GM21619 (cell line): ENCODE measurements around the gene CDK11A.

ENCODE experiments used
- ATAC-seq: cut with Tn5 transposase; IDR thresholded peaks from one replicate; pipeline ENCODE4 v1.9.1; 2021; ENCODE audit not compliant: unreplicated experiment

The CDK11A gene

DNA sequence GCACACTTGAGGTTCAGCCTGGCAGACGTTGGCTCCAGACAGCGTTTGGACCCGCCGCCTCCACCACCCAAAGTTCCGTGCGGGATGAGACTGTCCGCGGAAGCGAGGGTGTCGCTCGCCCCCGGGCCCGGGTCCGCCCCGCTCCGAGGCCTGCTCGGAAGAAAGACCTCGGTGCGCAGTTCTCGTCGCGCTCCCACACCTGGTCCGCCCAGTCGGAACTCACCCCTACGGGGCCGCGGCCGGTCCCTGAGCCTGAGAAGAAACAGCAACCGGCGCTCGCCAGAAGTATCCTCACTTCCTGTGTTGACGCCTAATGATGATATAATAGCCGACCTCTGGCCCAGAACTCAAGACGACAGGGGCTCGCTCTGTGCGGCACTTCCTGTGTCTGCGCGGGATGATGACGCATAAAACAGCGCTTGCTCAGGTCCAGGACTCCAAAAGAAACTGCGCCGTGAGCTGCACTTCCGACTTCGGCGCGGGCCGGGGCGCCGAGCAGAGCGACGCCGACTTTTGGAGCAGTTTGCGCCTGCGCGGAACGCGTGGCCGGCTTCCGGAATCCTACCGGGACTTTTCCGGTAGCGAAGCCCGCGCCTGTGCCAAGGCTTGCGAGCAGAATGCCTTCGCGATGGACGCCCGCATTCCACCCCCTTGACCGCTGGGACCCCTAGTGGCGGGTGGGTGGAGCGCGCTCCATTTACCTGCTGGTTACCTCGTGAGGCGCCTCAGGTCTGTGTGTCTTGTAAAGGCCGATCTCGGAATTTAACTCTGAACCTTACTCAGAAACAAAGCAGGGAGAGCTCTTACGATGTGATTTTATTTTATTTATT lies at the start of gene CDK11A:
TSS of gene CDK11A (minus strand) at position 323 of the 830 bp plus-strand sequence. CDS start 1,539 bp downstream, outside the sequence.
- peak; percentile 94 for ATAC-seq

DNA sequence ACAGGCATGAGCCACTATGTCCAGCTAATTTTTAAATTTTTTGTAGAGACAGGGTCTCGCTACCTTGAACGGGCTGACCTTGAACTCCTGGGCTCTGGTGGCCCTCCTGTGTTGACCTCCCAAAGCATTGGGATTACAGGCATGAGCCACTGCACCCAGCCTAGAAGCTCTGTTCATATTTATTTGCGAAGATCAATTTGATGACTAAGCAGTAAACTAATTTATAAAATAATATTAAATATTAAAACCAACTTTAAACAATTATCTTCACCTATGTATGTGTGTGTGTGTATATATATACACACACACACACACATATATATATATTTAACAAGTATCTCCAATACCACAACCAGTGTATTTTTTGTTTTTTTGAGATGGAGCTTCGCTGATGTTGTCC lies 49.7 kb upstream of the CDK11A start:
- ATAC-seq: no peak

DNA sequence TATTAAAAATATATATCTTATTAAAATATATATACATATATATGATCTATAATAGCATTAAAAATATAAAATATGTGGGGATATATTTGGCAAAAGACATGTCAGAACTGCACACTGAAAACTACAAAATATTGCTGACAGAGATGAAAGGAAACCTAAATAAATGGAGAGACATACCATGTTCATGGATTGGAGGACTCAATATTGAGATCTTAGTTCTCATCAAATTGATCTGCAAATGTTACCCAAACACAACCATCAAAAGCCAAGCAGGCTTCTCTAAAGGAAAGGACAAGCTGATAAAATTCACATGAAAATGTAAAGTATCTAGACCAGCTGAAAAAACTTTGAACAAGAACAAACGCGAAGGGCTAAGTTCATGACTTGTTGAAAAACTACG lies 46.9 kb upstream of the CDK11A start:
- ATAC-seq: no peak

DNA sequence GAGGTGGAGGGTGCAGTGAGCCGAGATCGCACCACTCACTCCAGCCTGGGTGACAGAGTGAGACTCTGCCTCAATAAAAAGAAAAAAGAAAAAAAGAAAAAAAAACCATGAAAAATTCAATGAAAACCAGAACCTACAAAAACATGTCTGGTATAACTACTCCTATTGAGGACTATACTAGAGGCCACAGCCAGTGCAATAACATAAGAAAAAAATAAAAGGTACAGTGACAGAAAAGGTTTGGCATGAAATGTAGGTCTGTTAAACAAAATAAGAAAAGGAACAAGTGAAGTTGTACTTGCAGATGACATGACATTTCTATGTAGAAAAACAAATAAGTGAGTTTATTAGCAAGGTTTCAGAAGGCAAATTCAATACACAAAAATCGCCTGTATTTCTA lies 45.9 kb upstream of the CDK11A start:
- ATAC-seq: no peak

DNA sequence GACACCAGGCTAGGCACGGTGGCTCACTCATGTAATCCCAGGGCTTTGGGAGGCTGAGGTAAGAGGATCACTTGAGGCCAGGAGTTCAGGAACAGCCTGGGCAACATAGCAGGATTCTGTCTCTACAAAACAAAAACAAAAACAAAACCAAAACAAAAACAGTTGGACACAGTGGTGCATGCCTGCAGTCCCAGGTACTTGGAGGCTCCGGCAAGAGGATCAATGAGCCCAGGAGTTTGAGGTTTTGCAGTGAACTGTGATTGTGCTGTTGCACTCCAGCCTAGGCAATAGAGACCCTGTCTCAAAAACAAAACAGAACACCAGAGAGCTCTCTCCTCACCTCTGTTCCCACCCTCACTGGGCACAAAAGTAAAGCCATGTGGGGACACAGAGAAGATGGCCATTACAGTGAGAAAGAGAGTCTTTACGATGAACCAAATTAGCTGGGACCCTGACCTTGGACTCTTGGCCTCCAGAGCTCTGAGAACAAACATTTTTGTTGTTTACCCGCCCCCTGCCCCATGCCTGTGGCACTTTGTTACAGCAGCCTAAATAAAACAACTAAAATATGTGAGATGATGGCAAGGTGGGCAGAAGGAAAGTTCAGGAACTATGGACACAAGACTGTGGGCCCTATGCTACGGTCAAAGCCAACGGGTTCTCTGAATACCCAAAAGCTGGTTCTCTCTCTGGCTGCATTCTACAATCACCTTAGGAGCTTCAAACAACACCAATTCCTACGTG lies 44.3 kb upstream of the CDK11A start:
- ATAC-seq: no peak

DNA sequence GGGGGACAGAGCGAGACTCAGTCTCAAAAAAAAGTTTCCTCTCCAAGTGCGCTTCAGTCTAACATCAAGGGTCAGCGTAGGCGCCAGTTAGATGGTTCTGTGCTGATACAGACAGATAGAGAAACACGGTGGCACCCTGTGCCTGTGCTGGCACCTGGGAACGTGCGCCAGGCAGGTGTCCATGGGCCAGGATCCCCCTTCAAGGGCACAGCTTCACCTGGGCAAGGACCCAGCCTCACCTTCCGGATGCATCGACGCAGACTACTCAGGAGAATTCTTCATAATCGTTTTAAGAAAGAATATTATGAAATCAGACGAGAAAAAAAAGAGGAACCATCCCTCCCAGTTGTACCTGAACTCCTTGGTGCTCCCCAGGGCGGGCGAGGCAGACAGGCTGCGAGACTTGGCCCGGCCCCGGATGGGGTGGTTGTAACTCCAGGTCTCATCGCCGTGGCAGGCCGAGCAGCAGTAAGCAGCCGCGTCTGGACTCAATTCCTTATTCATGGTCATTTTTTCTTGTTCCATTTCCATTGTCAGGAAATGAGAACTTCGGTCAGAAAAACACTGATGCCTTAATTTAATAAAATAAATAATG lies 40.8 kb upstream of the CDK11A start:
- ATAC-seq: no peak

DNA sequence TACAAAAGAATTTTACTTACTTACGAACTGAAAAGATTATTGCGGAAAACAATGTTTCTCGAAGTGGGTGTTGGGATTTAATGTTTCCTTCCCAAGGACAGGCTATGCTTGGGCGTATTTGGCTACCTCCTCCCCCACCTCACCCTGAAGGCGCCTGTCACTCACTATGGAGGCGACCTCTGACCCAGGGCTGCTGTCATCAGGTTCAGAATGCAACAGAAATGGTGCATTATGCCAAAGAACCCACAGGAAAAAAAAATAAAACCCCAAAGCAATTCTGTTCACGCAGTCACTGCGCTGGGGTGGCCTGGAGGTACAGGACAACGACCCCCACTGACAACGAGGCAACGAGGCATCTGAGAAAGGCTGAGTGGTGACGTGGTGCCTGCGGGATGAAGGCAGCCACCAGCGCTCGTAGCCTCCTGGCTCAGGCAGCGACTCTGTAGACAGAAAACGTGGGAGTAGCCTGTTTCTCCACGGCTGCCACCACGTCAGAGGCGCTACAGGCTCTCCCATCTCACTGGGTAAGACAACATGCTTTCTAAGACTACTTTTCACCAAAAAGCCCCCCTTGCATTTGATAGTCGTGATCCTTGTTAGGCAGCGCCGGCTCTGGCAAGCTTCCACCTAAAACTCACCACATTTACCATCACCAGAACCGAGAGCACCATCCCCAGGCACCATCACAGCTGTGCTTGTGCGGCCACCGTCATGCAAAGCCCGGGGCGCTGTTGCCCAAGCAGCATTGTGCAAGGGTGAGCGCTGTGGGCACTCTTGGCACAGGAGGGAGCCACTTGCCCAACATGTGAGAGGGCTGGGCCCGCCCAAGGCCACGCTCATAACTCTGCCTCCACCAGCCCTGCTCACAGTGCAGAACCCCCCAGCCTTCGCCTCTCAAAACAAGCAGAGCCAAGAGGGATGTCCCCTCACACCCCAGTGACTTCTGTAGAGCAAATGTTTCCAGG lies 39.8 kb upstream of the CDK11A start:
- no peak for ATAC-seq

DNA sequence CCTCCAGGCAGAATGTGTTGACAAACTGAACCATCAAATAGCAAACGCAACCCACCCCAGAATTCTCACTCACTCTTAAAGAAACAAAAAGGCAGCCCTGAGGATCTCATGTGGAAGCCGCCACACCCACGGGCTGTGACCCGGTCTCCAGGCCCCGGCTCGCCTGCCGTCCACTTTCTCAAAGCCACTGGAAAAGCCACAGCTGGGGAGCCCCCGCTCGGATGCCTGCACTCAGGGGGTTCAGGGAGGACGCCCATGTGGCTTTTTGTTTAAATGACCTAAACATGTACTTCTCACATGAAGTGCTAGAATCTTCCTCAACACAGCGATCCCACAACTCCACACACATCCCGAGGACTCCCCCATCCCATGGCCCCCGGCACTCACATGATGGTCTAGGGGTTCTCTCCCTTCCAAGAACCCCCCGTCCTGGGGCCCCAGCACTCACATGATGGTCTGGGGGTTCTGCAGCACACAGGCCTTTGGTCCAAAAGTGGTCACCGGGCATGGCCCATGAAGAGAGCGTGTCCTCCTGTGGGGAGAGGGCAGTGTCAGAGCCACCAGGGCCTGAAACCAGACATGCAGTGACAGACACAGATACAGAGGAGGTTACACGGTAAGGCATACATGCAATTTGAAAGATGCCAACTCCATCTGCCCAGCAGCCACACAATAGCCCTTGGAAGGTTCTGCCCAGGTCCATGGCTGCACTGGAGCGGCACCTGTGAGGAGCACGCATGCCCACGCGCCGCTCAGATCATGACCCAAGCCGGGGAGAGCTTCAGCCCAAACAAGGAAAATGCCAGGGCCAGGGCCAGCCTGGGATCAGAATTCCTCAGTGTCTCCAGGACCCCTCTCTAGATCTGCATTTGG lies 37.6 kb upstream of the CDK11A start:
- no peak for ATAC-seq

DNA sequence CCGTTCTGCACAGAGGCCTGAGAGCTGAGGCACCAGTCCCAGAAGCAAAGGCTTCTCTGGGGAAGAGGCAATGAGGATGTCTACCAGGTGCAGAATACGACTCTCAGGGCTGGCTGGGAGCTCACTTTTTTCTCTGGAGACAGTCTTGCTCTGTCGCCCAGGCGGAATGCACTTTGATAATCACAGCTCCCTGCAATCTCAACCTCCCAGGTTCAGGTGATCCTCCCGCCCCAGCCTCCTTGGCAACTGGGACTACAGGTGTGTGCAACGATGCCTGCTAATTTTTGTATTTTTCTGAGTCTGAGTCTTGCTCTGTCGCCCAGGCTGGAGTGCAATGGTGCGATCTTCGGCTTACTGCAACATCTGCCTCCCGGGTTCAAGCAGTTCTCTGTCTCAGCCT lies 36.6 kb upstream of the CDK11A start:
- no peak for ATAC-seq

DNA sequence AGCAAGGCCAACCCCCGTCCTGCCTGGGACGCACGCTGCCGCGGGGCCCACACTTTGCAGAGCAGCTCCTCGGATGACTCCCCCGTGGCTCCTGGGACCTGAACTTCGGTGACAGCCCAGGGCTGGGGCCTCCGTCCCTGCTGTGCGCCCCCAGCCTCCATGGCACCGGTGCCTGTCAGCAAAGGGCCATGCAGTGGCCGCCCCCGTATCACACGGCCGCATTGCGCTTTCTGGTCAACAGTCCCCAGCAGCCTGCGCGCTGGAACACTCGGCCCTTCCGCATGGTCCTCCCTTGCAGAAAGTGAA lies 36.1 kb upstream of the CDK11A start:
- no peak for ATAC-seq

DNA sequence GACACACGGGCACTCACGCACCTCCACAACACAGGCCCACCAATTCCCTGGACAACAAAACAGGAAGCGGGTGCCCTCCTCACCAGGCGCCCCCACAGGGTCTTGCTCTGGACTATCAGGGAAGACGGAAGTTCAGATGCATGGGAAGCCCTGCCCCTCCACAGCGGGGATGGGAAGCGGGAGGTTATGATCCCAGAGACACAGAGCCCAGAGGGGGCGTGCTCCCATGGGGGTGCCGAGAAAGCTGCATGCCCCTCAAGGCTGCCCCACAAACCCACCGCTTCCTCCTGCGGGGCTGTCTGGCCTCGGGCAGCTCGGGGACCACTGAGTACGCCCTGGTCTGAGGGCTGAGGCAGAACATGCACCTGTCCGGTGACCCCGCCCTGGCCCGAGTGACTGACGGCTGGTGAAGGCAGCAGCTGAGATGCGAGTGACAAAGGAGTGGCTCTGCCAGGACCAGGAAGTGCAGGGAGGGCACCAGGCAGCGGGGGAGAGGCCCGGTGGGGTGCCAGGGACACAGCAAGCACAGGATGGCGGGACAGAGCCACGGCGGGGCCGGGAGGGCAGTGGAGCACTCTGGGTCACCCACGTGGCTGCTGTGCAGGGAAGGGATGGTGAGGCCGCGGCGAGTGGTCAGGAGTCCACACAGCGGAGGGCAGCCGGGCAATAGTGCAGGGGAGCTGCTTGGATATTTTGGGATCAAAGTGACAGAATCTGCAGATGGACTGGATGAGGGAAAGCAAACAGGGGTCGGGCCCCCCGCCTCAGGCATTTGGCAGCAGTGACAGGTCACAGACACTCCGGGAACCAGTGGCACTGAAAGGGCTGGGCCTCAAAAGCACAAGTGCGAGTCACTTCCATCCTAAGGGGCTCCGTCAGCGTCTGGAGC lies 35.5 kb upstream of the CDK11A start:
- no peak for ATAC-seq

DNA sequence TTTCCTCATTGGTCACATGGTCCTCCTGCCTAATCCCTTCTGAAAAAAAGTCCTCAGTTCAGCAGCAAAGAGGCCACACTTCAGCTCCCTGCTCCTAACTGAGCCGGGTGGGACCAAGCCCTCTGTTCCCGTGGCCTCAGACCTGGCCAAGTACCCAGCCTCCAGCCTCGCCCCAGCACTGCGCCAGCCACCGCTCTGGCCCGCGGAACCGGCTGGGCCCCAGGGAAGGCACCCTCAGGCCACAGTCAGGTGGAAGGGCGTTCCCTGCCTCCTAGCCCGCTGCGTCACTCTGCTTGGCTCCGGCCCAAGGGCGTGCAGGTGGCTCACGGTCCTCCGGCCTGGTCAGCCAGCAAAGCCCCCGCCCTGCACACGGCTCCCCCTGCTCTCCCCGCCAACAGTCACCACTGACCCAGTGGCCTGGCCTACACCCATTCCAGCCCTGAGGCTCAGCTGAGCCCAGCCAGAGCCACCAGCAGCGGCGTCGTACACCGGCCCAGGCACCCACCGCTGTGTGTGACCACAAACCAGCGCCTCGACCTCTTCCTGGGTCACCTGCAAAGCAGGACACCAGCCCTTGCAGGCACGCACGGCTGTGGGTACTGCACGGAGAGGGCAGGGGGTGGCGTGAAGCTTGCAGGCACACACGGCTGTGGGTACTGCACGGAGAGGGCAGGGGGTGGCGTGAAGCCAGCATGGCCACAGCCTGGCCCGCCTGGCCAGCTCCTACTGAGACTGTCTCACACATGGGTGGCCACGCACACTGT lies 34.7 kb upstream of the CDK11A start:
- no peak for ATAC-seq

DNA sequence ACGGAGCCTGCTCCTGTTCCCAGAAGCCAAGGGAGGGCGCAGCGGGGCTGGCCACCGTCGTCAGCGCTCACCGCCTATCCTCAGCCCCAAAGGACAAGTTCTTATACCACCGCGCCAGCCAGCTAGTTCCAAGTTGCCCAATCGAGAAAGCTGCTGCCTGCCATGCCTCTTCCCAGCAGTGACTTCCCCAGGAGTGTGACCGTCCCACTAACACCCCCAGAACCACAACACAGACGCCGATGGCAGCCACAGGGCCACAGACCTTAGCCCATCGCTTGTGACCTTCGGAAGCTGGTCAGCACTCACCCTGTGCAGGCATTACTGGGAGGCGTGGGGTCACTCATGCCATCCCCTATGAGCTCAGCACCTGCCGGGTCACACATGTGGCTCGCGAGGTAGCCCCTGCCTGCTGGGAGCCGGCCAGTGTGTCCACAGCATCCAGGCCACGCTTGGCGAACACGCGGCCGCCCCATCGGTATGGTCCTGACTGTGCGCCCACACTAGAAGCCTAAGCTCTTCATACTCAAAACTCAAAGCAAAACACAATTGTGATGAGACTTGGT lies 34.0 kb upstream of the CDK11A start:
- no peak for ATAC-seq

DNA sequence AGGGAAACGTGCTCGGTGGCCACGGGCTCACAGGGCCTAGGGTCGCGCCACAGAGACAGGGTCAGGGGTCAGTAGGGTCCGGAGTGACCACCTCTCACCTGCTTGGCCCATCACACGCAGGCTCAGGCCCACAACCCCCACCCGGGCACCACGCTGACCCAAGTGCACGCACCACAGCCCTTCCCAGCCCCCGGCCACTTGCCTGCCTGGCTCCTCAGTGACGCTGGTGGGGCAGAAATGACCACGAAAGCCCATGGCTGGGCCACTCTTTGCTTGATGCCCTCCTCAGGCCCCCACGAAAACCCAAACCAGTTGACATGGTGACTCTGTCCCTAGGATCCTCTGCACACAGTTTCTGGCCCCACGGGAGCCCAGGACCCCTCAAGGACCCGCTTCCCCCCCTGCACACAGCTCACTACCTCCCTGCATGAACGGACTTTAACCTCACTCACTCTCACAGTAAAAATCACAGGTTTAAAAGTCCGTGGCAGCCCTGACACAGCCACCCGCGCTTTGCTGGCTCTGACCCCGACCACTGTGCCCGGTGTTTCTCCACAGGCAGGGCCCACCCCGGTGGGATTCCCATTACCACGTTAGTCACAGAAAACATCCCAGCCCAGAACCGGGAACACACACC lies 33.4 kb upstream of the CDK11A start:
- ATAC-seq: no peak

DNA sequence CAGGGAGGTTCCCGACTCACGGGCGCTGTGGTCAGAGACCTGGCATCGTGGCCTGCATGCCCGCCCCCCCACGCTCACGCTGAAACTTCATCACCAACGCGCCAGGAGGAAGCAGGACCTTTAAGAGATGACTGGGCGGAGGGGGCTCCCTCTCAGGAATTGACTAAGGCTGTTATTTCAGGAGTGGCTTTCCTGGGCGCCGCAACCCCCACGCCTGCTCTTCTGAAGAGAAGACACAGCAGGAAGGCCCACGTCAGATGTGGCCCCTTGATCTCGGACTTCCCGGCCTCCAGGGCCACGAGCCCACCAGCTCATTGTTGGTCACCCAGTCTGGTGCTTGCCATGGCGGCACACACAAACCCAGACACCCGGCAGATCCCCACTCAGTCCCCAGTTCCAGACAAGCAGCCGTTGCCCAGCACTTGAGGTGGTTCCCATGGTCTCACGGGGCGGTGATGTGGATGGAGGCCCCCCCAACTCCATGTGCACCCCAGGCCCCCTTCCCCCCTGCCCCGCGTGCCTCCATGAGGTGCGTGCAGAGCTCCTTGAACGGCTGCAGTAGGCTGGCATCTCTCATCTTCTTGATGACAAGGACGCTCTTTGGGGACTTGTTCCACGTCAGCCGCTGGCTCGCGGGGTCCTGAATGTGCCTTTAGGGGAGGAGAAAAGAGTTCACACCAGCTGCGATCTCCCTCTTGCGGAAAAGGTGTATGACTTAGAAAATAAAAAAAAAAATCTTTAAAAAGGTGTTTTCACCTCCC lies 32.7 kb upstream of the CDK11A start:
- no peak for ATAC-seq

DNA sequence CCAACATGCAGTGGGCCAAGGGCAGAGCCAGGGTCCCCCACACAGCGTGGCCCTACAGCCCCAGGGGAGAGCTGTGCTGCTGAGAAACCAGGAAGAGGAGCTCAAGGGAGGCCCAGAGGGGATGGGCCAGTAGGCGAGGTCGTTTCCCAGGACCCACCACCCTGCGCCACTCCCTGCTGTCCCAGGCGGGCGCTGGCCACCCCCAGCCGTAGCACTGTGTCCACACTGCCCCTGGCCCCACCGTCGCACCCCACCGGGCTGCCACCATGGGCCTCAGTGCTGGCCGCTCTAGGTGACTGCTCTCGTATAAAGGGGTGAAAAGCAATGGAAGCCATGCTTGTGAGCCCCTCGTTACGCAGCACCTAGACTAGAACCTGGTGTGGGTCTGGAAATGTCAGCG lies 31.7 kb upstream of the CDK11A start:
- no peak for ATAC-seq

DNA sequence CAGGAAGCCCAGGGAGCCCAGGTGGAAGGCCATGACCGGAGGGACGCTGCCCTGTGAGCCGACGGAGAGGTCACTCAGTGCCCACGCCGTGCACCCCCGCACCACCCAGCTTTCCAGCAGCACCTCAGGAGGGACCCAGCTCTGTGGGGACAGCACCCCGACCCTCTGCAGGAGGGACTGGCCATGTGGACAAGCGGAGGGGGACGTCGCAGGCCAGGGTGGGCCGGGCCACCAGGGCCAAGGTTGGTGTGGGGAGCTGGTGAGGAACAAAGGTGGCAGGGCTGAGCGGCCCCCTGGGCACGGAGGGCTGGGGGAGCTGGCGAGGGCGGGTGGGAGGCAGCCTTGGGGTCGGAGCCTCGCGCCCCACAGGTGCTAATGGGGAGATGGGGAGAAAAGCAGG lies 31.3 kb upstream of the CDK11A start:
- no peak for ATAC-seq
